ENCODE data around the gene SAP30BP.

Gene SAP30BP

GRCh38 chr17:75666959-75667790 lies at the start of gene SAP30BP, which contains the start of gene RECQL5:
Gene SAP30BP (plus strand): TSS chr17:75667338. CDS start chr17:75667373, 35 bp downstream.
Gene RECQL5 (minus strand): TSS chr17:75667154. CDS start chr17:75666557, 597 bp downstream.
- Mint-ChIP-seq H3K4me1 (peaks cover 19% of the 10 kb centered on the region), H3K4me3 (no peak within 1 kb of the TSS), H3K27ac (no peak within 1 kb of the TSS), H3K9me3 (no peaks in the 10 kb centered on the region), H3K36me3 (ENCODE audit: low read depth) (peaks cover 39% of the 10 kb centered on the region), H3K27me3 (ENCODE audit: low read depth, poor library complexity) (no peaks in the 10 kb centered on the region)
- TF ChIP-seq CTCF (IDR thresholded peaks at IDR 0.05) = no peak
- peak; percentile 98 for DNase-seq

- no peak overlapping the region for H3K4me3 Mint-ChIP-seq
- H3K4me1 Mint-ChIP-seq = peaks cover 10% of the 10 kb centered on the region
Observed at GRCh38 chr17:75617675-75618074, 49.5 kb upstream of the SAP30BP start.

GRCh38 chr17:75619506-75620431 lies 47.4 kb upstream of the SAP30BP start:
- Mint-ChIP-seq H3K36me3 (ENCODE audit: low read depth) (no peaks in the 10 kb centered on the region), H3K27me3 (ENCODE audit: low read depth, poor library complexity) (peaks cover 3% of the 10 kb centered on the region), H3K9me3 (no peaks in the 10 kb centered on the region), H3K4me3 (no peak overlapping the region), H3K27ac (no peak overlapping the region), H3K4me1 (peaks cover 13% of the 10 kb centered on the region)
- DNase-seq = peak; percentile 82
- TF ChIP-seq CTCF (IDR thresholded peaks at IDR 0.05) = peak; percentile 67

More at GRCh38 chr17:75617675-75618074, 49.5 kb upstream of the SAP30BP start:
- H3K27ac Mint-ChIP-seq = no peak overlapping the region
- H3K36me3 Mint-ChIP-seq (ENCODE audit: low read depth) = no peaks in the 10 kb centered on the region
- TF ChIP-seq CTCF (IDR thresholded peaks at IDR 0.05) = no peak
- H3K27me3 Mint-ChIP-seq (ENCODE audit: low read depth, poor library complexity) = peaks cover 3% of the 10 kb centered on the region
- no peaks in the 10 kb centered on the region for H3K9me3 Mint-ChIP-seq
- no peak for DNase-seq

- H3K27me3 Mint-ChIP-seq (ENCODE audit: low read depth, poor library complexity) = peaks cover 3% of the 10 kb centered on the region
- H3K4me3 Mint-ChIP-seq = no peak overlapping the region
- peaks cover 13% of the 10 kb centered on the region for H3K4me1 Mint-ChIP-seq
Observed at GRCh38 chr17:75621489-75621888, 45.6 kb upstream of the SAP30BP start.

GRCh38 chr17:75622076-75622475 lies 45.1 kb upstream of the SAP30BP start:
- no peaks in the 10 kb centered on the region for H3K9me3 Mint-ChIP-seq
- DNase-seq = no peak
- peaks cover 3% of the 10 kb centered on the region for H3K27me3 Mint-ChIP-seq (ENCODE audit: low read depth, poor library complexity)
- TF ChIP-seq CTCF (IDR thresholded peaks at IDR 0.05) = no peak
- peaks cover 13% of the 10 kb centered on the region for H3K4me1 Mint-ChIP-seq
- peak overlapping the region; percentile 62 for H3K27ac Mint-ChIP-seq
- H3K4me3 Mint-ChIP-seq = peak overlapping the region; percentile 52
- H3K36me3 Mint-ChIP-seq (ENCODE audit: low read depth) = no peaks in the 10 kb centered on the region

More at GRCh38 chr17:75621489-75621888, 45.6 kb upstream of the SAP30BP start:
- Mint-ChIP-seq H3K27ac (no peak overlapping the region), H3K36me3 (ENCODE audit: low read depth) (no peaks in the 10 kb centered on the region), H3K9me3 (no peaks in the 10 kb centered on the region)
- DNase-seq = no peak
- no peak for TF ChIP-seq CTCF (IDR thresholded peaks at IDR 0.05)

All from nephron progenitor cell (in vitro differentiated cells).